IPS-18c (cell line): ENCODE data around the gene HCK.
"Not testable (repeated sequence)": the region's sequence is repeated elsewhere in the genome, so short reads cannot be mapped to it uniquely, and the experiment has no call there.

Source experiments
- H3K4me3 ChIP-seq: 2 replicates; pipeline ENCODE4 v1.7.0; 2013; ENCODE audit warnings: low read depth, mild to moderate bottlenecking, low read length, moderate library complexity; ENCODE audit not compliant: insufficient read depth
- H3K9me3 ChIP-seq: one replicate; pipeline ENCODE4 v1.6.1; 2013; ENCODE audit warnings: mild to moderate bottlenecking, low read length, moderate library complexity; ENCODE audit not compliant: control insufficient read depth, insufficient read depth

HCK gene

GRCh38 chr20:32110727-32111126, 58.7 kb downstream of the HCK start:
- peak overlapping the region; percentile 100; the same call in 1 of the 2 replicates for H3K4me3 ChIP-seq
- no peaks in the 10 kb centered on the region for H3K9me3 ChIP-seq

GRCh38 chr20:32111156-32111686, 59.2 kb downstream of the HCK start:
- Histone ChIP-seq H3K4me3 (no peak overlapping the region), H3K9me3 (no peaks in the 10 kb centered on the region)

- Histone ChIP-seq H3K4me3 (no peak overlapping the region), H3K9me3 (no peaks in the 10 kb centered on the region)
These were observed 59.7 kb downstream of the HCK start for GRCh38 chr20:32111753-32112152.

DNA sequence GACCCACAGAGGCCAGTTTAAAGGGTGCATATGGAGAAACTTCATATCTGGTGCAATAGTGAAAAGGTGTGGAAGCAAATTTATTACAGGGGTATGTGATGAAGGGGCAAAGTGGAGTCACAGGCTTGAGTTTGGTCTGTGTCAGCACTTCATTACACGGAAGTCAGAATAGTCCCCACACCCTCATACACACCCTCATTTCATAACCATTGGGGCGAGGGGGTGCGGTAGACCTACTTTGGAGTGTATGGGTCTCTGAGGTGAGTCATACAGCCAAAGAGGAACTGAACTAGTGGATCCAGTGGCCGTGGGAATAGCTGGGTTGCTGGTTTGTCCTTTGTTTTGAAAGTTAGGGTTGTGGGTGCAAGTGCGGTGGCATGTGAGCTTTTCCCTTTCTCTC, 60.8 kb downstream of the HCK start:
- Histone ChIP-seq H3K9me3 (no peaks in the 10 kb centered on the region), H3K4me3 (no peak overlapping the region)

GRCh38 chr20:32113591-32114260, 61.7 kb downstream of the HCK start:
- H3K9me3 ChIP-seq, result no peaks in the 10 kb centered on the region
- H3K4me3 ChIP-seq, result no peak overlapping the region

DNA sequence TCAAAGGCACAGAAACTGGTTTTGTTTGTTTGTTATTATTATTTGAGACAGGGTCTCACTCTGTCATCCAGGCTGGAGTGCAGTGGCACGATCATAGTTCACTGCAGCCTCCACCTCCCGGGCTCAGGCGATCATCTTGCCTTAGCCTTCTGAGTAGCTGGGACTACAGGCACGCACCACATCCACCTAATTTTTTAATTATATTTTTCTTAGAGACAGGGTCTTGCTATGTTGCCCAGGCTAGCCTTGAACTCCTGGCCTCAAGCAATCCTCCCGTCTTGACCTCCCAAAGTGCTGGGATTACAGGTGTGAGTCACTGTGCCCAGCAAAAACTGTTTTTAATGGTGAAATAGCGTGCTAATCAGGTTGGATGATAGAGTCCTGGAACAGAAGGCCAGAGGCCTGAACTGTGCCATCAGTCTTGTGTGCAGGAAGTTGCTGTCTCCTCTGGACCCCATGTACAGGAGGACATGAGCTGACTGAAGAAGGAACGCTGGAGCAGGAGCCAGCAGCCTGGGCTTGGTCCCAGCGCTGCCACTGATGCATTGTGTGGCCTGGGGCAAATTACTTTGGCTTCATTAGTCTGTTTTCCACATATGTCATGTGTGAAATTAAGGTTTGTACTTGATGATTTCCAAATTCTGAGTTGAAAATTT, 62.4 kb downstream of the HCK start:
- H3K9me3 ChIP-seq, result no peaks in the 10 kb centered on the region
- H3K4me3 ChIP-seq, result no peak overlapping the region

DNA sequence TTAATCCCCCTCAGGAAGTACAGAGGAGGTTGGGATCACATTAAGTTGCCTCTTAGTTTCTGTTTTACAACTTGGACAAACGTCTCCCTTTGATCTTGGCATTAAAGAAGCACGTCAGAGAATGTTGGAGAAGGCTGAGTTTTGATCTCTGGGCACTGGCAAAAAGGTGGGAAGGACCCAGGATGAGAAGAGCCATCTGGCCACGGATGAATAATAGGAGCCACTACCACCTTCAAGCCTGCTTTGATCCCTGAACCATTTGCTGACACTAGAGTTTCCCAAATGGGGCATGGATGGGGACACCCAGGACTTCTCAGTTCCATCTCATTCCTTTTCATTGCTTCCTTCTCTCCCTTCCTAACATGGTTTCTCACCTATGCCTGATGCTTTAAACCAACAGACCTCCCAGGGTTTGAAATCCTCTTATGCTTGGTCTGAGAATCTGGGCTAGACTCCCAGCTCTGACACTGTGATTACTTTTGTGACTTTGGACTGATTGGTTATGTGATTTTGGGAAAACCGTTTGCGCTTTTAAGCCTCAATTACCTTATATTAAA, 63.2 kb downstream of the HCK start:
- Histone ChIP-seq H3K4me3 (no peak overlapping the region), H3K9me3 (no peaks in the 10 kb centered on the region)

DNA sequence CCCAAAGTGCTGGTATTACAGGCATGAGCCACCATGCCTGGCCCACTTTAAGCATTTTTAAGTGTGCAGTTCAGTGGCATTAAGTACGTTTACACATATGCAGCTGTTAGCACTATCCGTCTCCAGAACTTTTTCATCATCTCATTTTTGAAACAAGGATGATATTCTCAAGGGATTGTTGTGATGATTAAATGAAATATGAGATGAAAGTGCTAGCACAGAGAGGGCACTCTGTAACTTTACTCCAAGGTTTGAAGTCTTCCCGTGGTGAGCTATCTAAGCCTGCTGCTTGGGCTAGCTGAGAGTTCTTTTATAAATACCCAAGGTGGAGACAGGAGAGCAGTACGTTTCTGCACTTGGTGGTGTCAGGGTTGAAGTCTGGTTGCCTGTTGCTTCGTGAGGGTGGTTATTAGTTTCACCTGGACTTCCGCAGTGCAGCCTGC, 64.1 kb downstream of the HCK start:
- Histone ChIP-seq H3K4me3 (no peak overlapping the region; the same call in 1 of the 2 replicates), H3K9me3 (no peaks in the 10 kb centered on the region)

DNA sequence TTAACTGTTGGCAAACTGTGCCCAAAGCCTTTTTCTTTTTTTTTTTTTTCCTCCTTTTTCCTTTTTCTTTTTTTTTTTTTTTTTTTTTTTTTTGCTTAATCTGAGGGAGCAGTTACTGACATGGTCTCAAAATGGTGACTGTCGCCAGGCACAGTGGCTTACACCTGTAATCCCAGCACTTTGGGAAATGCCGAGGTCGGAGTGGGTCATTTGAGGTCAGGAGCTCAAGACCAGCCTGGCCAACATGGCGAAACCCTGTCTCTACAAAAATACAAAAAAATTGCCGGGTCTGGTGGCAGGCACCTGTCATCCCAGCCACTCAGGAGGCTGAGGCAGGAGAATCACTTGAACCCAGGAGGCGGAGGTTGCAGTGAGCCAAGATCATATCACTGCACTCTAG, 64.8 kb downstream of the HCK start:
- H3K4me3 ChIP-seq, H3K9me3 ChIP-seq: not testable (repeated sequence)

DNA sequence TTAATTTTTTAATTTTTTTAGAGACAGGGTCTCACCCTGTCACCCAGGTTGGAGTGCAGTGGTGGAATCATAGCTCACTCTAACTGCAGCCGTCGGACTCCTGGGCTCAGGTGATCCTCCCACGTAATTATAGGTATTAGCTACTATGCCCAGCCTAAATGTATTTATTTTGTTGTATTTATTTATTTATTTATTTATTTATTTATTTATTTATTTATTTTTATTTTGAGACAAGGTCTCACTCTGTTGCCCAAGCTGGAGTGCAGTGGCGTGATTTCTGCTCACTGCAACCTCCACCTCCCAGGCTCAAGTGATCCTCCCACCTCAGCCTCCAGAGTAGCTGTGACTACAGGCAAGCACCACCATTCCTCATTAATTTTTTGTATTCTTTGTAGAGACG, 66.4 kb downstream of the HCK start:
- not testable (repeated sequence) for H3K4me3 ChIP-seq, H3K9me3 ChIP-seq

DNA sequence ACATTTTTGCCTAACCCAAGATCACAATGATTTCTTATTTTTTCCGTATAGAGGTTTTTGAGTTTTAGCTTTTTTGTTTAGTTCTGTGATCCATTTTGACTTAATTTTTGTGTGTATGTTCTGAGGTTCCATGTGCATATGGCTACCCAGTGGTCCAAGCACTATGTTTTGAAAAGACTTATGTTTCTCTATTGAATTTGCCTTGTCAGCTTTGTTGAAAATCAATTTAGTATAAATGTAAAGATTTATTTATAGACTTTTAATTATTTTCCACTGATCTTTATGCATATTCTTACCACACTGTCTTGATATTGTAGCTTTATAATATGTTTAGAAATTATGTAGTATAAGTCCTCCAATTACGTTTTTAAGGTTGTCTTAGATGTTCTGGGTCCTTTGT, 67.7 kb downstream of the HCK start:
- Histone ChIP-seq H3K4me3 (no peak overlapping the region), H3K9me3 (no peaks in the 10 kb centered on the region)

GRCh38 chr20:32121908-32122307, 69.9 kb downstream of the HCK start:
- not testable (repeated sequence) for H3K4me3 ChIP-seq, H3K9me3 ChIP-seq

GRCh38 chr20:32123088-32123487, 71.0 kb downstream of the HCK start:
- no peaks in the 10 kb centered on the region for H3K9me3 ChIP-seq

DNA sequence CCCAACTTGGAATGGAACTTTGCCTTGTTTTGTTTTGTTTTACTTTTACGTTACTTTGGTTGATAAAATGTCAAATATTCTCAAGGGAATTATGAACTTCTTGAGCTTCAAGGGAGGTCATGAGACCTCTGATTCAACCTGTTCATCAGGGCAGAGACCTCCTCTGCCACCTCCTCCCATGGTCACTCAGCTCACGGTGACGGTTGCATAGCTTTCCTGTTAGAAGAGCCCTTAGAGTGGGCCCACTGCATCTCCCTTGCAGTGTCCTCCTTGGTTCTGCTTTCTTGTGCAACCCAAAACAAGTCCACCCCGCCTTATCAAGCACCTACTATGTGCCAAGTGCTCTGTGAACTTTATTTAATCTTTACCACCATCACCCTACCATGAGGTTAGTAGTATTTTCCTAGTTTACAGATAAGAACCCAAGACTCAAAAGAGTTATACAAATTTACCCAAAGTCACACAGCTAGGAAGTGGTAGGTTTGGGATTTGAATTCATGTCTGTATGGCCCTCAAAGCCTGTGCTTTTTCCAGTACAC, 72.9 kb downstream of the HCK start:
- Histone ChIP-seq H3K4me3 (no peak overlapping the region), H3K9me3 (no peaks in the 10 kb centered on the region)

More at GRCh38 chr20:32123088-32123487, 71.0 kb downstream of the HCK start:
- H3K4me3 ChIP-seq, result no peak overlapping the region

DNA sequence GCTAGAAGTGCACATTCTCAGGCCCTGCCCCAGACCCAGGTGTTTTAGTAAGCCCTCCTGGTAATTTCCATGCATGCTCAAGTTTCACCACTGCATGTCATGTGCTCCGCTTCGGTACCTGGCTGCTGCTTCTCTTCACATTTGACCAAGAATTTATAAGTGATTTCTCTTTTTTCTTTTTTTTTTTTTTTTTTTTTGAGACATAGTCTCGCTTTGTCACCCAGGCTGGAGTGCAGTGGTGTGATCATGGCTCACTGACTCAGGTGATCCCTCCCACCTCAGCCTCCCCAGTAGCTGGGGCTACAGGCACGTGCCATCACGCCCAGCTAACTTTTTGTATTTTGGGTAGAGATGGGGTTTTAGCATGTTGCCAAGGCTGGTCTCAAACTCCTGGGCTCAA, 73.5 kb downstream of the HCK start:
- Histone ChIP-seq H3K4me3 (no peak overlapping the region), H3K9me3 (no peaks in the 10 kb centered on the region)

DNA sequence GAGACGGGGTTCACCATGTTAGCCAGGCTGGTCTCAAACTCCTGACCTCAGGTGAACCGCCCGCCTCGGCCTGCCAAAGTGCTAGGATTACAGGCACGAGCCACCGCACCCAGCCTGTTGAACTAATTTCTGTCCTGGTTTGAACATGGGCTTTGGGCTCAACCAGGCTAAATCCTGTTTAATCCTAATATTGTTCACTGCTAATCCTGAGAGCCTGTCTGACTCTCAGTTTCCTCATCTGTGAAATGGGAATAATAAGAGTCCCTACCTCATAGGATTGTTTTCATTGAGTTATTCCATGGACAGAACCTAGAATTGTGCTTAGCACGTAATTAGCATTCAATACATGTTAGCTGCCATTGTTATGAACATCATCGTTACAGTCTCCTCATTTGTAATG, 74.9 kb downstream of the HCK start:
- H3K4me3 ChIP-seq, result no peak overlapping the region
- no peaks in the 10 kb centered on the region for H3K9me3 ChIP-seq

DNA sequence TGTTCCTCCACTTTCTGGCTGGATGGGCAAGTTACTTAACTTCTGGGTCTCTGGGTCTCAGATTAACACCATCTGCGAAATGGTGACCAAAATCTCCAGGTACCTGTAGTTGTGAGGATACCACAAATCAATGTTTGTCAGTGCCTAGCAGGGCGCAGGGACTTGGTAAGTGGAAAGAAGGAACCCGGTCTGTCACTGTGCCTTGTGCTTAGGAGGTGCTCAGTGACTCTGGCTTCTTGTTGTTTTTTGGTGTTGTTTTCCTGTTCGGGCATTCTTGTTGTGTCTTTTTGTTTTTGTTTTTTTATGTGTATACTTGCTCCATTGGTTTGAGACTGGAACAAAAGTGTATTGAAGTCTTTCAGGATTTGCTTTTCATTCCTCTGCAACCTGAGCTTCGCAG, 75.3 kb downstream of the HCK start:
- Histone ChIP-seq H3K9me3 (no peaks in the 10 kb centered on the region), H3K4me3 (no peak overlapping the region)

DNA sequence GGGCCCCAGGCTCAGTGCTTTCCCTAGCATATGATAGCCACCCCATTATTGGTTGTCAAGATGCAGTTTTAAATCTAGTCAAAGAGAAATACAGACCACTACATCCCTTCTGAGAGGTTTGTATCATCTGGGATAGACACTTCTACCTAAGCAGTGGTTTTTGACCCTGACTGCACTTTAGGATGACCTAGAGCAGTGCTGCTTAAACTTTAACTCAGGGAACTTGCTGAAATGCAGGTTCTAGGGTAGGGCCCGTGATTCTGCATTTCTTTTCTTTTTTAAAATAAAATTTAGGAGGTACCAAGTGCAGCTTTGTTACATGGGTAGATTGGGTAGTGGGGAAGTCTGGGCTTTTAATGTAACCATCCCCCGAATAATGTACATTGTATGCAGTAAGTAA, 76.1 kb downstream of the HCK start:
- Histone ChIP-seq H3K4me3 (no peak overlapping the region), H3K9me3 (no peaks in the 10 kb centered on the region)
